Measurements from ENCODE around the gene AR. TPM values are rescaled to one million over a fixed set of nuclear protein-coding genes. Genes with fewer than 3 reads are reported as not detected.

Gene AR
- total and polyA plus RNA-seq, 7 donors: 0.99 to 16.0 (median 7.3) TPM

DNA sequence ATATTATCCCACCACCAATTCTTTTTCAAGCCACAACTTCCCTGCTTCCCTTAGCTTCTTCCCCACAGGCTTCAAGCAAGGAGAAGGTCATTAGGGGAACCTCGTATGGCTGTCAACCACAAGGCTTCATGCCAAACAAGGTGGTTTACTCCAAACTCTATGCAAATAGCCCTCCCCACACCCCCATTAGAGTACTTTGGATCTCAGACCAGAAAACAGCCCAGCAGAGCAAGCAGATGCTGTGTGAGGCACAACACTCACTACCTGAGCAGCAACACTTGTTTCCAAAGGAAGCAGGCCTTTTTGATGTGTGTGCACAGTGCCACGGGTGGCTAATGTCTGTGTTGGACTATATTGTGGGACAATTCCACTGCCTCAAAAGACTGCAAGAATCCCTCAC is 189.0 kb downstream of the AR start:
- 39 to 64% (median 62%) methylated on average over 2 of the region's 2 CpGs for WGBS, 3 donors
- no peaks in the 10 kb centered on the region for H3K9me3 ChIP-seq
- no peak for DNase-seq
- intact Hi-C loops (cut with DNase I): no loop called here
- TF ChIP-seq, protein P1, sequence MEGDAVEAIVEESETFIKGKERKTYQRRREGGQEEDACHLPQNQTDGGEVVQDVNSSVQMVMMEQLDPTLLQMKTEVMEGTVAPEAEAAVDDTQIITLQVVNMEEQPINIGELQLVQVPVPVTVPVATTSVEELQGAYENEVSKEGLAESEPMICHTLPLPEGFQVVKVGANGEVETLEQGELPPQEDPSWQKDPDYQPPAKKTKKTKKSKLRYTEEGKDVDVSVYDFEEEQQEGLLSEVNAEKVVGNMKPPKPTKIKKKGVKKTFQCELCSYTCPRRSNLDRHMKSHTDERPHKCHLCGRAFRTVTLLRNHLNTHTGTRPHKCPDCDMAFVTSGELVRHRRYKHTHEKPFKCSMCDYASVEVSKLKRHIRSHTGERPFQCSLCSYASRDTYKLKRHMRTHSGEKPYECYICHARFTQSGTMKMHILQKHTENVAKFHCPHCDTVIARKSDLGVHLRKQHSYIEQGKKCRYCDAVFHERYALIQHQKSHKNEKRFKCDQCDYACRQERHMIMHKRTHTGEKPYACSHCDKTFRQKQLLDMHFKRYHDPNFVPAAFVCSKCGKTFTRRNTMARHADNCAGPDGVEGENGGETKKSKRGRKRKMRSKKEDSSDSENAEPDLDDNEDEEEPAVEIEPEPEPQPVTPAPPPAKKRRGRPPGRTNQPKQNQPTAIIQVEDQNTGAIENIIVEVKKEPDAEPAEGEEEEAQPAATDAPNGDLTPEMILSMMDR (IDR thresholded peaks at IDR 0.05): no peak
- H3K27ac ChIP-seq: no peak overlapping the region
- no peaks in the 10 kb centered on the region for H3K36me3 ChIP-seq (ENCODE audit: insufficient read depth in 1 of 2, low read depth in 1 of 2)
- no peak overlapping the region for H3K4me3 ChIP-seq
- H3K27me3 ChIP-seq (ENCODE audit: insufficient read depth in 3 of 3, low read length in 2 of 3): peaks cover 0 to 8% (median 0%) of the 10 kb centered on the region in 3 donors
- ATAC-seq: no peak
- no peaks in the 10 kb centered on the region for H3K4me1 ChIP-seq

DNA sequence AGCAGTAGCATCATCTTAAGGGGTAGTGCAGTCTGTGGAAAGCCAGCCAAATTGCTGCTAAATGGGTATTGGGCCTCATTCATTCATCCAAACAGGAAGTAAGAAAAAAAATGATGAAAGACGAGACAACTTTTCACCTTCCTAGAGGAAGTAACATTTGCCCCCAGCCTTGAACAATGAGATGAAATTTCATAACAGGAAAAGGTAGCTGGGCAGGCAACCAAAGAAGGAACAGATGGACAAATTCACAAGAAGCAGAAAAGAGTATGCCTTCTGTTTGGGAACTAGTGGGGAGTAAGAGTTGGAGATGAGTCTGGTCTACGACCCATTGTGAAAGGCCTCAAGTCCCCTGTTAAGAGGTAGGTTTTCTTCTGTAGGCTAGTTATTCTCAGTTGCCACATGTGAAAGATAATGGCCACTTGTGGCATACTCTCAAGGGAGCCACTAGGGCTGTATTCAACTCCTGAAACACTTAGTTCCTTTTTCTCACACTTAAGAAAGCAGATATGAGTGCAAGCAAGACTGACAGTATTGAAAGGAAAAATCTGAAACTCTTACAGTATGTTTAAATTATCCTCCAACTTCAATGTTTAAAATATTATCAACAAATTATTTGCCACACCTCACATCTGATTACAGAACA is 190.4 kb downstream of the AR start:
- Histone ChIP-seq H3K9me3 (no peaks in the 10 kb centered on the region), H3K4me1 (no peaks in the 10 kb centered on the region), H3K27ac (no peak overlapping the region), H3K27me3 (ENCODE audit: insufficient read depth in 3 of 3, low read length in 2 of 3) (peaks cover 0 to 5% (median 0%) of the 10 kb centered on the region in 3 donors), H3K4me3 (no peak overlapping the region), H3K36me3 (ENCODE audit: insufficient read depth in 1 of 2, low read depth in 1 of 2) (no peaks in the 10 kb centered on the region)
- WGBS, 3 donors: 47 to 75% (median 63%) methylated on average over 2 of the region's 2 CpGs
- no peak for DNase-seq
- intact Hi-C loops (cut with DNase I): no loop called here
- no peak for ATAC-seq
- TF ChIP-seq, protein P1 (IDR thresholded peaks at IDR 0.05): no peak

DNA sequence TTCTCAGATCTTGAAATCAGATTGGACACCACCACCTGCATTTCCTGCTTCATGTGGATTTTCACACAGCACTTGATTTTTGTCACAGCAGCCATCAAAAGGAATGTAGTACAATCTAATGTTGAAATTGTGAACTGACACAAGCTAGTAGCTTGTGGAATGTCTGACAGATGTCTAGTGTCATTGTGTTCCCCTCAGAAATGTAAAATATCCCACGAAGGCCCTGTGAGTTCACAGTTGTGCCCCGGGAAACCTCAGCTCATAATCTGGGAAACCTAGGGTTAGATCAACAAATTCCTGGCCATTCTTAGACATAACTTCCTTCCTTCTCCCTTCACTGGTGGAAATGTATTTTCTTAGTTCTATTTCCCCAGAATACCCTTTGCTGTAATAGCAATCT is 205.7 kb downstream of the AR start:
- 10 to 25% (median 16%) methylated on average over 2 of the region's 2 CpGs for WGBS, 3 donors
- no peak for ATAC-seq
- intact Hi-C loops (cut with DNase I): no loop called here

DNA sequence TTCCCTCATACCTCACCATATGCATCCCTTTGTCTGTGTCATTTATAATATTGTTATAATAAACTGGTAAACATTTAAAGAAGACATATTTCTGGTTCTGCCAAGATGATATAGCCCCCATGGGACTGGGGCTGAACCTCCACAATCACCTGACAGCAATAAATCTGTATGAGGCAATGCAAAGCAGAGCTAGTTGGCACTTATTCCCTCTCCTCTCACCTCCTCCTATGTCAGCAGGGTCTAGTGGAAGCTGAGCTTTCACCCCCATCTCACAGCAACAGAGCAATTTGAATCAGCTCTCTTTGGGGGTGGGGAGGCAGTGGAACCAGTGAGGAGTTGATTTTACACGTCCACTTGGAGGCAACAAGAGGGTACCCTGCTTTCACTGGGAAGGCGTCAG is 206.9 kb downstream of the AR start:
- no peak for ATAC-seq
- H3K27me3 ChIP-seq (ENCODE audit: insufficient read depth in 3 of 3, low read length in 2 of 3): no peaks in the 10 kb centered on the region
- TF ChIP-seq, protein P1 (IDR thresholded peaks at IDR 0.05): no peak
- peaks cover 4% of the 10 kb centered on the region for H3K9me3 ChIP-seq
- no peaks in the 10 kb centered on the region for H3K4me1 ChIP-seq
- DNase-seq: no peak
- WGBS, 3 donors: 48 to 81% (median 72%) methylated on average over 2 of the region's 2 CpGs
- H3K36me3 ChIP-seq (ENCODE audit: insufficient read depth in 1 of 2, low read depth in 1 of 2): no peaks in the 10 kb centered on the region
- no peak overlapping the region for H3K4me3 ChIP-seq
- intact Hi-C loops (cut with DNase I): no loop called here
- no peak overlapping the region for H3K27ac ChIP-seq

More for the DNA sequence above, 205.7 kb downstream of the AR start:
- H3K9me3 ChIP-seq: peaks cover 4% of the 10 kb centered on the region
- no peaks in the 10 kb centered on the region for H3K4me1 ChIP-seq
- H3K27ac ChIP-seq: no peak overlapping the region
- no peaks in the 10 kb centered on the region for H3K36me3 ChIP-seq (ENCODE audit: insufficient read depth in 1 of 2, low read depth in 1 of 2)
- TF ChIP-seq, protein P1 (IDR thresholded peaks at IDR 0.05): no peak
- no peak overlapping the region for H3K4me3 ChIP-seq
- no peaks in the 10 kb centered on the region for H3K27me3 ChIP-seq (ENCODE audit: insufficient read depth in 3 of 3, low read length in 2 of 3)
- no peak for DNase-seq

DNA sequence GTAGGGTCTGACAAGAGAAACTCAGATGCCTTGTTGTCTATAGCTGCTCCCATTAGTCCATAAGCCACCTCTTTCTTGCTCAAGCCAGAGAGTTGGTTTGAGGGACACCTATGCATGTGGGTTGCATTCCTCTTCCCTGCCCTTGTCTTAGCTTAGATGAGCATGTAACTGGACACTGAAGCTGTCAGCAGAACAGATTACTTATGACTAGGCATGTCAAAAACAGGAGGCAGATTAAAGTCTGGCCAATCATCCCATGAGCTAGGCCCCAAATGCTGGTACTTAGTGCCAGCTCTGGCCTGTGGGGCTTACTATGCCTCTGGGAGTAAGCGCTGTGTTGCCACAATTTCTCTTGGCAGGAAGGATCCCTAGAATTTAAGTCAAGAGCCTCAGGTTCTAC is 215.2 kb downstream of the AR start:
- Histone ChIP-seq H3K27me3 (ENCODE audit: insufficient read depth in 3 of 3, low read length in 2 of 3) (peaks cover 0 to 10% (median 0%) of the 10 kb centered on the region in 3 donors), H3K36me3 (ENCODE audit: insufficient read depth in 1 of 2, low read depth in 1 of 2) (no peaks in the 10 kb centered on the region), H3K4me3 (no peak overlapping the region), H3K4me1 (no peaks in the 10 kb centered on the region), H3K9me3 (no peaks in the 10 kb centered on the region), H3K27ac (no peak overlapping the region)
- DNase-seq: no peak
- intact Hi-C loops (cut with DNase I): no loop called here
- peak; percentile 50 to 90 (median 76) for ATAC-seq
- TF ChIP-seq, protein P1 (IDR thresholded peaks at IDR 0.05): no peak
- 25 to 59% (median 41%) methylated on average over 1 of the region's 1 CpG for WGBS, 3 donors

All from psoas muscle (tissue), 8 donors.